ENCODE data around the gene KANK4.
A peak's percentile ranks its signal among the peaks of the same experiment; 100 is the strongest.

The KANK4 gene

DNA sequence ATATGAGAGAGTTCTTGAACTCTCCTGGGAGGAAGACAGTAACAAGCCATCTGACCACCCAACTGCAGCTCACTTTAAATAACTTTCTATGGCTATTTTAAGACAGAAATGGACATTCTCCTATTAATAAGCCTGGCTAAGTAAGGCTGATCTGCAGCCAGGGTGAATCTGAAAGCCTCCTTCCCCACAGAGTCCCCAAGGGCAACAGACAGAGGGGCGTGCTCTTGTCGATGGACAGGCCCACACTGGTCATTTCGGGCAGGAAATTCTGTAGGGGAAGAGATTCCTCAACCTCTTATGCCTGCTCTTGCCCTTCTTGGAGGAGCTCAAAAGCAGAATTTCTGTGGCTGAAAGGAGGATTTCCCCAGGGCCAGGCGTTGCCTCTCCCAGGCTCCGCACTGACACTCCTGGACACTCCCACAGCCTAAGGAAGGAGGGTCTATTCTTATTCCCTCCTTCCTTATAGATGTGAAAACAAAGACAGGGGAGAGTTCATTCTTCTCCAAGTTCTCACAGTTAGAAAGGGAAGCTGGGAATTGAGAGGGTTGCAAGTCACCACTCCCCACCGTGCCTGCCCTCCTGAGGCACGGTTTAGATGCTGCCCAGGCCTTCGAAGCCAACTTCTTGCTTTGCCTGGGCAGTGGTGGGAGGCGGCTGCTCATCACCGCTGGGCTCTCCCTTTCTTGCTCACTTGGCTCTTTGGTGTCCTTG lies 17.9 kb upstream of the KANK4 start:
- peak; percentile 59 for DNase-seq (ENCODE audit: low read depth, low spot score)

DNA sequence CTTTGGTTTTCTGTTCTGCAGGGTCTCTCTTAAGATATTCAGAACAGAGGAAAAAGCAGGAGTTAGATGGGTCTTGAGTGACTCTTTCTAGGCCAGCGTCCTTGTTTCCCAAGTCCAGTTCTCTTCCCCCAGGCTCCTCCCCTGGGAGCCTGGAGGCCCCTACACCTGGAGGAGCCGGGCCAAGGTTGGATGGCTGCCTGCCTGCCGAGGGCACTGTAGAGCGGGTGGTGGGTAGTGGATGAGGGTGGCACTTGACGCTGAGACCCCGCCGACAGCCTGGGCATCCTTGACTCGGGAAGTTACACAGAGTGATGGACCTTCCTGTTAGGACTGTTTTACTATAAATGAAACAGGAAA lies 17.4 kb upstream of the KANK4 start:
- DNase-seq (ENCODE audit: low read depth, low spot score): no peak

DNA sequence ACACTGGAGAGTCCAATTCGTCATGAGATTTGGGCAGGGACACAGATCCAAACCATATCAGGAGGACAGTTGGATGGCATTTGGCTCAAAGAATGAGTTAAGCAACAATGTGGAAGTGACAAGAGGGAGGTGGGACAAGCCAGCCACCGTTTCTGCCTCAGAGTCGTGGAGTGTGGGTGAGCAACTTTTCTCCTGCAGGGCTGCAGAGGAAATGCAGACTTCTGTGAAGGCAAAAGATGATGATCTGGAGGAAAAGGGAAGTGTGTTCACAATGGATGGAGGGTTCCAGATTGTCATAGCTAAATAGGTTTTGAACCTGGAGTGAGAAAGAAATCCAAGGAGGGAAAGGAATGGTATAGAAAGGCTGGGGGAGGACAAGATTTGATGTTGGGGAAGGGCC lies 16.4 kb upstream of the KANK4 start:
- DNase-seq (ENCODE audit: low read depth, low spot score): no peak

DNA sequence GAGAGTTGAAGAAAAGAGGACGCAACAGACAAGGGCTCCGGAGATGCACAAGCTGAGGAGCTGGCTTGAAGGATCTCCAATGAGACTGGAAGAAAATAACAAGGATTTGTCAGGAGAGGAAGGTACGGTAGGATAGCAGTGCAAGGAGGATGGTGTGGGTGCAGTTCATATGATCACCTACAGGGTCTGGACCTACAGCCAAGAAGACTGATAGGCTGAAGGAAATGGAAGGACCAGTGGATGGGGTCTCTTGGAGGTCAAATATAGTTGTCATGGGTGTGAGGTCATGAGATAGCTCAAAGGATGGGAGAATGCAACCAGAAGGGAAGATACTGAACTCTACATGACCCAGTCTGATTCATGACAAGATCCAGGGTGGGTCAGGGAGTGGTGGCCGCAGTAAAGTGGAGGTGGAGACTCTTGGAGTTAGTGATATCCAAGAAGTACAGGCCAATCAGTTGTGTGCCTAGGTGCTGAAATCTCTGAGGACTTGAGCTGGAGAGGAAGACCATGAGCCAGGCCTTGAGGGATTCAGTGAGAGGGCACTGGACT lies 15.3 kb upstream of the KANK4 start:
- DNase-seq (ENCODE audit: low read depth, low spot score): no peak

DNA sequence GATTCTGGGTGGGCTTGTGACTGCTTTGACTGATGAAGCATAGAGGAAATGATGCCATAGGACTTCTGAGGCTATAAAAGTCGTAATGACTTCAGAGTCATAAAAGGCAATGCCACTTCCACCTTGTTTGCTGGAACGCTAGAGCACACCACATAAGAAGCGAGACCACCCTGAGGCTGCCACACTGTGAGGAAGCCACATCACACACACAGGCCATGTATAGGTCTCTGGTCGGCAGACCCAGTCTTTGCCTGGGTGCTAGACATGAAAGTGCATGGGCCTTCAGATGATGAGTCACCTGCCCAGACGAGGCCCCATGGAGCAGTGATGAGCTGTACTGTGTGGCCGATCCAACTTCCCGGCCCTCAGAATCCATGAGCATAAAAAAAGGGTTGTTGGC lies 14.2 kb upstream of the KANK4 start:
- DNase-seq (ENCODE audit: low read depth, low spot score): no peak

DNA sequence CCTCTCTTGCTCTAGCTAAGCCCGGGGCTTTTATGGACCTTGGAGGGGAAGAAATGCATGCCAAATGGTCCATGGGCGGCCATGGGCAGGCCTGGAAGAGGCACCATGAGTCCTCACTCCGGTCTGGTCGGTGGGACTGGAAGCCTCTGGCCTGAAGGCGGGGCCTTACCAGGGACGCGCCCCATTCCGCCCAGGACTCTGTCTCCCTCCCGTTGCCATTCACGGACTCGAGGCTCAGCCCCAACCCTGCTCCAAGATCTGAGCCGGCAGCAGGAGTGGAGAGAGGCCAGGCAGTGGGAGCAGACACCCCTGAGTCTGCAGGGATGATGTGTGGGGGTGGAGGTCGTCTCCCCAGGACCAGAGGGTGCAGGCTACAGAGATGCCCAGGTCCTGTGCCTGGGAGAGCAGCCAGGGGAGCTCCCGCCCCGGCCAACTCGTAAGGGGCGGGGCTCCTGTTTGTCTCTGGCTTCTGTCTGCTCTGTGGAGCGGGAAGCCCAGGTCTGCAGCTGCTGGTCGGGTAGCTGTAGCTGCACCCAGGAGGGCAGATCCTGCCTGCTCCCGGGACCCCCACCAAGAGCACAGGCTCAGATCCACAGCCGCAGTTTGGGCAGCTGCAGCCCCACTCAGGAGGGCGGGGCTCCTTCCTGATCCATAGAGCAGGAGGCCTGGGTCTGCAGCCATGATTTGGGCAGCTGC lies 8.3 kb upstream of the KANK4 start:
- DNase-seq (ENCODE audit: low read depth, low spot score): peak; percentile 64

DNA sequence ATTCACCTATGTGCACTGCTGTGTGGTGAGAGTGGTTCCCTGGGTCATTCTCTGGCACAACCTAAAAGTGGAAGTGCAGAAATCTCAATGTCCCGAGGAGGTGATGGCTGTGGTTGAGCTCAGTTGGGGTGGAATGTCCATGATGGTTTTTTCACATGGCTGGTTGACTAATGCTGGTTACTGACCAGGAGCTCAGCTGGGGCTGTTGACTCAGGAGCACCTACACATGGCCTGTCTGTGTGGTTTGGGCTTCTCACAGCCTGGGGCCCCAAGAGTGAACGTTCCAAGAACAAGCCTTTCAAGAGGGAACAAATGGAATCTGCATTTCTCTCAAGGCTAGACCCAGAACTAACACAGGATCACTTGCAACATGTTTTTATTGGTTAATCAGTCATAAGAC lies 6.4 kb upstream of the KANK4 start:
- DNase-seq (ENCODE audit: low read depth, low spot score): peak; percentile 75

DNA sequence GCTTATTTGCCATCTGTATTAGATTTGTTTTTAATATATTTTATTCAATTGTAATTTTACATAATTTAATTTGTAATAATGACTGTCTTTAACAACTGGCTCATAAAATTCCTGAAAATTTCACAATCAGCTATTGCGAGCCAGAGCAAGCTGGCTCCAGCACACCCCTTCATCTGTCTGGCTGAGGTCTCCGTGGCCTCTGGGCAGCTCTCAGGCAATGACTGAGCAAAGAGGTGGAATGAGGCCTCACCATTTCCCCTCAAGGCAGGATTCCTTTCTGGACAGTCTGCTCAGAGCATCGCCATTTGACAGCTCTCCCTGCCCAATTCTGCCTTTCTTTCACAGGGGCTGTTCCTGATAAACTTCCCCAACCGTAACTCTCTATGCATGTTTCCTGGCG lies 5.8 kb upstream of the KANK4 start:
- DNase-seq (ENCODE audit: low read depth, low spot score): peak; percentile 93

DNA sequence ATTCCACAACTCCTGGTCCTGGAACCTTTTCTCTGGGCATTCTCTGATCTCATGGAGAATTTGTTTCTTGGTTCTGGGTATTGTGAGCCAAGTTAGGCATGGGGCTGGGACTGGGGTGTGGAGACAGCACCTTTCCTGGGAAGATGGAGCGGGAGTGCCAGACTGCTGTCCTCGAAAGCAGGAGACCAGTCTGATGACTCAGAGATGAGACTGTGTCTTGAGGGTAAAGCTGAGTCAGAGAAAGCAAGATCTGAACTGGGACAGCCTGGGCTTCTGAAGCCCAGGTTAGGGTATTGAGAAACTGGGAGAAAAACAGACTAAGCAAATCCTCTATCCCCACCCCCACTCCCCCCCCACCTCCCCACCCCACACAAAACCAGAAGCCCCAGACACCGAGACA lies 2.2 kb upstream of the KANK4 start:
- DNase-seq (ENCODE audit: low read depth, low spot score): peak; percentile 72

DNA sequence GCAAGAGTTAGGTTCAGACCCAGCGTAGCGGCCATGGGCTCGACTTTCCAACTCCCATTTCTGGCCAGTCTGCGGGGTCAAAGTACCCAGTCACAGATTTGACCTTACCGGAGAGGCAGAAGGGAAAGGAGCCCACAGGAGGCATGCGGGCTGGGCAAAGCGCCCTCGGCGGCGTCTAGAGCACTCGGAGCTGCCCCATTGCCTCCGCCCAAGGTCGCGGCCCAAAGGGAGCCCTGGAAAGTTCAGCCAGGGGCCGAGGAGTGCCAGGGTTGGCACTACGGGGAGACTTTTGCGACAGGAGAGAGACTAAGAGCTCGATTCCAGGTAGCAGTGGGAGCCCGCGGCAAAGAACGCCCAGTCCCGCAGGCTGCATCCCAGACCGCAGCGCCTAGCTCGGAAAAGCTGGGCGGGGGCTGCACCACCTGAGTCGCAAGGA lies 896 bp downstream of the KANK4 start:
- peak; percentile 46 for DNase-seq (ENCODE audit: low read depth, low spot score)

DNA sequence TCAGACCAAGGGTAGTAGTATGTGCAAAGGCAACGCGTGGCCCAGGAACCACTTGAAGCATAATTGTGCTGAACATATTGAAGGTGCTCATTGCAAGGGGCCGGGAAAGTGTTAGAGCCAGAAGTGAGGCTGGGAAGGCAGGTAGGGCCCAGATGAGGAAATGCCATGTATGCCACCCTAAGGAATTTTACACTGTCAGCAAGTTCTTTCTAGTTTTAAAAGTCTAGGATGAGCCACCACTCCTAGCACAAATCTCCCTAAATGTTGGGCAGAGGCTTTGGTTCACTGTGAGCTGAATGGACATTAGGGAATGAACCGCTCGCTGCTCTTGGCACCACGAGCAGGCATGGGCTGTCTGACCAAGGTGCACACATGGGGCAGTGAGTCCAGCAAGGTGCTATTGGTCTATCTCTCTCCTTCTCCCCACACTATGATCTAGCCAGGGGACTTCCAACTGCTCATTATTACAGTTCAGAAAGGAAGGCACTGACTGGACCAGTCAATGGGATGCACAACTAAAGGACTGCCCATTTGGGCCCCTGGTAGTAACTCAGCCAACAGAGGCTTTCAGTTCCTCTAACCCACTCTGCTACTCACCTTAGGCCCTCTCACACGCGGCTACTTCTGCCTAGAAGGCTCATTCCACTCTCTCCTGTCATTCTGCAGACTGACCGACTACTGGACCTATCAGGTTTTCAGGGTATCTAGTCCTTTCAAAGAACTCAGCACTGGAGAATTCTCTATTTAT lies 2.0 kb downstream of the KANK4 start:
- no peak for DNase-seq (ENCODE audit: low read depth, low spot score)

DNA sequence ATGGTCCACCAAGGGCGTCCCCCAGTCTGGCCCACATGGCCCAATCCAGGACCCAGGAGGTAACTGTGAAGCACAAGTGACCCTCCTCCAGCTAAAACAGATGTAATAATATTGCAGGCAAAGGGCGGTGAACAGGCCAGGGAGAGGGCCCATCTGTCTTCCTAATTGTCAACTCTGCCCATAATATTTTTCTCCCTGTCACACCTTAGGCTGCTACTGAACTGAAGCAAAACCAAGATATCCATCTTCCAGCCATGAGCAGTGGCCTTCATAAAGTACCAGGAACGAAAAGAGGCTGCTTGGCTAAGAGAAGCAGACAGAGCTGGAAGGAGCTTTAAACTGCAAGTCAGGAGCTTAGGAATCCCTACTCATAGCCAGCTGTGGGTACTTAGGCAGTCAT lies 3.1 kb downstream of the KANK4 start:
- no peak for DNase-seq (ENCODE audit: low read depth, low spot score)

DNA sequence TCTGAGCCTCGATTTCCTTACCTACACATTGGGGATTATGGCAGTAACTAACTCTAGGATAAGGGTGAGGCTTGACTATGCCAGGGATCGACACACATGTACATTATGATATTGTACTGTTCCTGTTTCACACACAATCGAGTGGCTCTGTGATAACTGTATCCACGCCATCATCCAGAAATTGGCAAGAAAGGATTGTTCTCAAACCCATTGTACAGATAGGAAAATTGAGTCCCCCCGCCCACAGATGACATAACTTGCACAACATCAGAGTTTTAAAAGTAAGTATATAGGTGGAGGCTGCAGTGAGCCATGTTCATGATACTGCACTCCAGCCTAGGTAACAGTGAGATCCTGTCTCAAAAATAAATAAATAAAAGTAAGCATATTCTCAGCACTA lies 3.8 kb downstream of the KANK4 start:
- no peak for DNase-seq (ENCODE audit: low read depth, low spot score)

DNA sequence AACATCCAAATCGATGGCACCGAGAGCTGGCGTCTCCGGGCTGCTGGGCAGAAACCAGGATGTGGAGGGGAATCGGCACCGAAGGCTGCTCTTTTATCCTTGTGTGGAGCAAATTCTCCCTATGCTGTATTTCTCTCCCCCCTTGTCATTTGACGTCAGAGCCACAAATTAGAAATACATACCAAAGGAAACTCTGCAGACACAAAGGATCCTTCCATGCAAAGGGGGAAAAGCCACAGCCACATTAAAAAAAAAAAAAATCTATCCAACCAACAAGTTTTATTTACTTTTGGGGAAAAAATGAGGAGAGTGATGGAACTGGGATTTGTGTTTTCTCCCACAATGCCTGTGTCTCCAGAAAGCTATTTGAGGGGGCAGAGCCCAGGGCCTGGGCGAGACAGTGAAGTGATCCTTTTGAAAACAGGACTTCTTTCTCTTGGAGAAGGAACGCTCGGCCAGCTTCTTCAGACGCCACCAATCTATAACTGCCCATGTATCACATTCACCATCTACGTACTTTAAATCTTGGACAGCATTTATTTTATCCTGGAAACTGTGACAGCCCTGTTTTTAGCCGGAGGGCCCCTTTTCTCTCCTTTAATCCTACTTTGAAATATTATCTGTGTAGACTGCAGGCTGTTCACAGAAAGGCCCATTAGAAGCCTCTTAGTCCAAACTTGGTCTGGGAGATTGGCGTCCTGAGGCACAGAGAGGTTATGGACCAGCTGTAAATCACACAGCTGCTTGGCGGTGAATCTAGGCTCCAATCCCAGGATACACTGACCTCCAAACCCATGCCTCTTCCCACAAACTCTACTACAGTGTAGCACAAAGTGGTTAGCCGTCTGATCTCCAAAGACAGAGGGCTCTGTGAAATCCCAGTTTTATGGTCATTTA lies 4.5 kb downstream of the KANK4 start:
- no peak for DNase-seq (ENCODE audit: low read depth, low spot score)

DNA sequence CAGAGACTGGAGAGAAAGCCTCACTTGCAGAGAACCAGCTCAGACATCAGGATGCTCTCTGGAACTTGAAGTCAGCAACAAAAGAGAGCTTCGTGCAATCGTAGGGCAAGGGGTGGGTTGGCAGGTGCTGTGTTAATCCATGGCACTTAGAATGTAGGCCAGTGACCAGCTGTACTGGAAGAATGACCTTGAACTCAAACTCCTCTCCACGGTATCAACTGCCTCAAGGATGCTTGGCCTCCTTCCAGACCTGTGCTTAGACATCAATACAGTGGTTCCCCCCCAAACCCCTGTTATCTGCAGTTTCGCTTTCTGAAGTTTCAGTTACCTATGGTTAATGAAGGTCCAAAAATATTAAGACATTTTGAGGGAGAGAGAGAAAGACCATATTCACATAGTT lies 6.5 kb downstream of the KANK4 start:
- no peak for DNase-seq (ENCODE audit: low read depth, low spot score)

DNA sequence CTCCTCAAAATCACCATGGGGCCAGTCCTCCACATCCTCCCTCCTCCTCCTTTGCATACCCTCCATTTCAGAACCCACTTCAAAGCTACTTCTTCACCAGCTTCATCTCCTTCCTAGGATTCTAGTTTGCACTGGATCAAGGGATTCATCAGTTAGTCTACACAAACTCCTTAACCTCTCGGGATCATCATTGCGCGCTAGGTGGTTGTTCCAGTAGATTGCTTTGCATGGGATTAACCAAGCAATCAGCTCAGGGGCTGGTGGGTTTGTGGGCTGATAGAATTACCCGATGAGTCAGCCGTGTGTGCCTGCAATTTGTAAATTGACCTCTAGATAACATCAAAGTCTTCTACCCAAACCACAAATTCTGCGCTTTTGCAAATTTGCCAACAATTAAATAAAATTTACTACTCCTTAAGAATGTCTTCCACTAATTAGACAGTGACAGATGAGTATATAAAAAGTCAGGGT lies 7.7 kb downstream of the KANK4 start:
- DNase-seq (ENCODE audit: low read depth, low spot score): peak; percentile 71

DNA sequence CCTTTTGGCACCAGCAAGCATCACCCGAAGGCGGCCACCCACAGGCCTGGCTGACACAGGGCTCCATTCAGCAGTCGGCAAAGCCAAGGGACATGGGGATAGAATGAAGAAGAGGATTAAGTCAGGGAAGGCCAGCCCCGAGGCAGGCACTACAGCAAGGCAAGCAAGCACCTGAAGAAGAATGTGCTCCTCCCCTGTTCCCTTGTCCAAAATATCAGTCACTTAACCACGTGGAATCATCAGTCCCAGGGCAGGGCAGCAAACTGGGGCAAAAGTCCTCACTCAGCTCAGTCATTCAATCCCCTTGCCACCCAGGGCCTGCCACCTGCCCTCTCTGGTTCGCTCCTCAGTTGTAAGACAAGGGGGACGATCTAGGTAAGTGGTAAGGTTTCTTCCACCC lies 9.3 kb downstream of the KANK4 start:
- DNase-seq (ENCODE audit: low read depth, low spot score): peak; percentile 46

DNA sequence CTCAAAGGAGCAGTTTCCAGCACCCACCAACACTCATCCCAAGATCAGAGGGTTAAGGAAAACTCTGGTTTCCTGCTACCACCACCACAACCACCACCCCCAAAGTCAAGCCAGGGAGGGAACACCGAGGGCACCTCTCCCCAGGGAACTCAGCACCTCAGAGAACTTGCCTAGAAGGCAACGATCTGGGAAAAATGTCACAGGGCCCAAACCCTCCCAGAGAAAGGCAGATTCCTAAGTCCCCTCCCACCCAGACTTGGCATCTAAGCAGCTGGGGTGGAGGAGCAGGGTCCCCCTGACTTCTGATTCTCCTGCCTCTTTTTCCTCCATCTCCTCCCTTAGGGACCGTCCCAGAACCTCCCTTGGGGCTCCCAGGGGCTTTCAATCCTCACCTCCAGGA lies 10.6 kb downstream of the KANK4 start:
- DNase-seq (ENCODE audit: low read depth, low spot score): no peak

DNA sequence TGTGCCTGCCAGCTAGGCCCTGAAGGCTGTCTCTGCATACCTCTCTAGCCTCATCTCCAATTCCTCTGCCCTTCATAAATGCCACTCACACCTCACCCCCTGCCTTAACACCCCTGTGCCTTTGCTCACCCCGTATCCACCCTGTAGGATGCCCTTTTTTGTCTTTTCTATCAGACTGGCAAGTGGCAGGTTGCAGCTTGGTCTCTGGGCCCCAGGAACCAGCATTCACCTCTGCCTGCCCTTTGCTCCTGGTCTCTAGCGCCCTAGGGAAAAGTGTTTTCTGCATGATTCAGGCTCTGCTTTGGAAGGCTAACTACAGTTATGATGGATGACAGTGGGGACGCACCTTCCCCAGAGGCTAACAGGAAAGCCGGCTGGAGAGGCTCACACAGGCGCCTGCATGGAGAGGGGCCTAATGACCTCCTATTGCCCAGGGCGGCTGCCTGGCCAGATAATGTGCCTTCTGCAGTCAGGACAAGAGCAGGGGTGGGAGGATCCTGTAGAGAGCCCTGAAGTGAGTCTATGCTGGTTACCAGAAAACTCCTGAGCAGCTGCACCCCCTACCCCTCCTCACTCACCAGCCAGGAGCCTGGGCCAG lies 11.2 kb downstream of the KANK4 start:
- peak; percentile 92 for DNase-seq (ENCODE audit: low read depth, low spot score)

DNA sequence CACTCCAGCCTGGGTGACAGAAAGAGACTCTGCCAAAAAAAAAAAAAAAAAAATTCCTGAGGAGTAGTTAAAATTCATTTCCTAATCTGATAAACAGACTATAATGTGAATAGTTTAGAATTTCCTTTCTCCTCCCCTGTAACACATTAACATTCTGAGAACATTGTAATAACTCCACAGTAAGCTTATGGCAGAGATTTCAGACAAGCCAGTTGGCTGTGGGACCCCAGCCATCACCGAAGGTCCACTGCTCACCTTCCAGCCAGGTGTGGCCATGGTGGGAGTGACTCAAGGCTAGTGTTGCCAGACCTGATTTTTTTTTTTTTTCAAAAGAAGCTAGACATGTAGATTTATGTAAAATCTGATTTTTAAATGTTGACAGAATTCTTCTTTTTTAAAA lies 11.8 kb downstream of the KANK4 start:
- DNase-seq (ENCODE audit: low read depth, low spot score): no peak

DNA sequence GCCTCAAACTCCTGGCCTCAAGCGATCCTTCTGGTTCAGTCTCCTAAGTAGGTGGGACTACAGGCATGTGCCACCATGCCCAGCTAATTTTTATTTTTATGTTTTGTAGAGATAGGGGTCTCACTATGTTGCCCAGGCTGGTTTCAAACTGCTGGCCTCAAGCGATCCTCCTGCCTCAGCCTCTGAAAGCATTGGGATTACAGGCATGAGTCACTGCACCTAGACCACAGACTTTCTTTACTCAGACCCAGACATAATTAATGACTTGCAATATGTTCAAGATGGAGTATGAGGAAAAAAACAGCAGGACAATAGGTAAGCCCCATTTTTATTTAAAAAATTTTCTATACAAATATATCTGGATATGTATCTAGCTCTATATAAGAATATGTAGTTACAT lies 13.2 kb downstream of the KANK4 start:
- DNase-seq (ENCODE audit: low read depth, low spot score): no peak

Data from ELF-1 (cell line).